A673 (cell line): ENCODE measurements around the gene KRT1. TPM values are rescaled to one million over a fixed set of nuclear protein-coding genes. Genes with fewer than 3 reads are reported as not detected.

Source experiments
- BruUV-seq: library from RNA; stranded (reverse); fragments of 400-500 nt; replicated peaks from 2 replicates; lab custom pipeline; 2021; lab: Mats Ljungman, UMichigan
- CTCF ChIA-PET: fragments of 300-600 bp; sonication (Branson Sonifier 250); formaldehyde crosslinking; loops from one replicate; lab custom pipeline; 2022; ENCODE audit warnings: antibody characterized with exemption; lab: Charles Lee
- POLR2A ChIA-PET: fragments of 300-600 bp; sonication (Branson Sonifier 250); formaldehyde crosslinking; loops from one replicate; lab custom pipeline; 2022; ENCODE audit warnings: antibody characterized with exemption; ENCODE audit not compliant: low non-redundant PET; lab: Charles Lee
- DNase-seq: peaks from one replicate; pipeline ENCODE4 v3.0.0-alpha.2; 2015; ENCODE audit warnings: low spot score
- H3K27ac ChIP-seq: fragments of 200-600 bp; sonication (generic); 2 replicates; pipeline ENCODE4 v1.5.1; 2016; ENCODE audit warnings: mixed run types, low read depth, mild to moderate bottlenecking, mixed read lengths, antibody characterized with exemption, low read length; ENCODE audit not compliant: poor library complexity, severe bottlenecking
- H3K27me3 ChIP-seq: fragments of 200-600 bp; sonication (generic); replicated peaks from 2 replicates; pipeline ENCODE4 v1.6.1; 2017; ENCODE audit warnings: mixed run types, low read depth, mild to moderate bottlenecking, mixed read lengths, antibody characterized with exemption, low read length; ENCODE audit not compliant: insufficient read depth, poor library complexity
- H3K36me3 ChIP-seq: fragments of 200-600 bp; sonication (generic); 2 replicates; pipeline ENCODE4 v1.6.1; 2016; ENCODE audit warnings: mixed run types, mild to moderate bottlenecking, mixed read lengths, antibody characterized with exemption, low read length; ENCODE audit not compliant: insufficient read depth, poor library complexity, severe bottlenecking
- H3K4me1 ChIP-seq: fragments of 200-600 bp; sonication (generic); 2 replicates; pipeline ENCODE4 v1.6.1; 2017; ENCODE audit warnings: mixed run types, mild to moderate bottlenecking, mixed read lengths, antibody characterized with exemption, low read length; ENCODE audit not compliant: insufficient read depth, poor library complexity, severe bottlenecking
- H3K4me3 ChIP-seq: fragments of 200-600 bp; sonication (generic); 2 replicates; pipeline ENCODE4 v1.5.1; 2016; ENCODE audit warnings: low read depth, mixed run types, mild to moderate bottlenecking, mixed read lengths, low read length; ENCODE audit not compliant: poor library complexity, severe bottlenecking
- H3K9me3 ChIP-seq: fragments of 200-600 bp; sonication (generic); 2 replicates; pipeline ENCODE4 v1.6.1; 2016; ENCODE audit warnings: mixed run types, low read depth, mild to moderate bottlenecking, mixed read lengths, antibody characterized with exemption, low read length; ENCODE audit not compliant: poor library complexity, severe bottlenecking
- CTCF ChIP-seq: fragments of 300-800, 200-600 bp; sonication (generic); conservative IDR thresholded peaks from 2 replicates; pipeline ENCODE4 v1.5.1; 2017; ENCODE audit warnings: low read depth, mild to moderate bottlenecking, antibody characterized with exemption, low read length, moderate library complexity, mixed read lengths
- EZH2 ChIP-seq: fragments of 200-600 bp; sonication (generic); IDR thresholded peaks from 2 replicates; pipeline ENCODE4 v1.6.1; 2017; ENCODE audit warnings: borderline replicate concordance, low read depth, mild to moderate bottlenecking, mixed read lengths, antibody characterized with exemption, low read length; ENCODE audit not compliant: poor library complexity, severe bottlenecking
- intact Hi-C: fragments of 100-400 bp; cut with micrococcal nuclease; formaldehyde crosslinking; loops from one replicate; pipeline ENCODE4 v1.10.0; 2022; ENCODE audit not compliant: unreplicated experiment
- total RNA-seq: library from RNA; stranded (reverse); gene quantifications from 2 replicates; pipeline ENCODE4 v1.2.3, GENCODE V29; 2021

KRT1 gene
- total RNA-seq, 1 experiment from 2014 or later, result not detected

DNA sequence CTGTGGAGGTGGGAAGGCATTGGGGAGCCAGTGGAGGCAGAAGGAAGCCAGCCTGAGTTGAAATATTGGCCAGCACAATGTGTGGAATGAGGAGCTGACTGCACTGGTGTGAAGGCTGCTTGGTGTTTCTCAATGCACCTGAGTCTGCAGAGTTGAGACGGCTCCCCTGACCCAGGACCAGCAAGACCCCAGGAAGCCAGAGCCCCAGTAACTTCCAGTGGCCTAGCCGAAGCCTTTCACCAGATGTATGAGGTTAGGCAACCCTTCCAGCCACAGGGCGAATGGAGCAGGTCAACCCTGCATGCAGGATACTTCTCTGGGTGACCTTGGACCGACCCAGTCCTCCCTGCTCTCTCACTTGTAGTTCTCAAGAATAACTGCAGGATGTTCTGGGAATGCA, 48.9 kb downstream of the KRT1 start:
- ChIA-PET CTCF (no interaction called here), POLR2A (no interaction called here)
- H3K36me3 ChIP-seq, result no peaks in the 10 kb centered on the region
- H3K4me3 ChIP-seq, result no peak overlapping the region
- H3K9me3 ChIP-seq, result no peaks in the 10 kb centered on the region
- H3K4me1 ChIP-seq, result peaks cover 2% of the 10 kb centered on the region
- intact Hi-C loops, result no loop called here
- no peak for TF ChIP-seq EZH2
- TF ChIP-seq CTCF, result no peak
- no TSS peak for BruUV-seq
- no peaks in the 10 kb centered on the region for H3K27me3 ChIP-seq
- no peak overlapping the region for H3K27ac ChIP-seq
- no peak for DNase-seq

GRCh38 chr12:52630599-52631200, 49.5 kb downstream of the KRT1 start:
- BruUV-seq, result no TSS peak
- no peaks in the 10 kb centered on the region for H3K27me3 ChIP-seq
- H3K27ac ChIP-seq, result no peak overlapping the region
- TF ChIP-seq EZH2 (no peak), CTCF (no peak)
- DNase-seq, result no peak
- H3K36me3 ChIP-seq, result no peaks in the 10 kb centered on the region
- no peaks in the 10 kb centered on the region for H3K4me1 ChIP-seq
- H3K4me3 ChIP-seq, result no peak overlapping the region
- no peaks in the 10 kb centered on the region for H3K9me3 ChIP-seq
- POLR2A ChIA-PET, result no interaction called here
- intact Hi-C loops, result no loop called here
- CTCF ChIA-PET, result interaction anchor here (0.5 kb wide), 1 partner anchor 175 kb away, joined by 4 read pairs; no protein-coding TSS in a partner anchor

DNA sequence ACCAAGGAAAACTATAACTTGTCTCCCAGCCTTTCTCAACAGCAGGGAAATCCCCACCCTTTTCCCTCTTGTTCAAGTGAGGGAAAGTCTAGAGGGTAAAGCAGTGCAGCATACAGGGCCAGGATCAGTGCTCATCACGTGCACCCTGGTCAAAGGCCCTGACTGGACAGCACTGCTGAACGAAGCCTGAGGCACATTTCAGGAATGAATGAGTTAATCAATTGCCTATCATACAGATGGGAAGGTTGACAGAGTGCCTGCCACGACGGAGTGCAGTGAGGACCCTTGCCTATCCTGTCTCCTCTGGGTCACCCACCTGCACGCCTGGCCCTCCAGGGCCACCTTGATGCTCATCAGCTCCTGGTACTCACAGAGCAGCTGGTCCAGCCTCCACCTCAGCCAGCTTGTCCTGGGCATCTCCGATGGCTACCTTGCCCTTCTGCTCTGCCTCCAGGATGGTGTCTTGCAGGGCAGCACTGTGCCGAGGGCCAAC, 50.2 kb downstream of the KRT1 start:
- TF ChIP-seq EZH2 (no peak), CTCF (no peak)
- CTCF ChIA-PET, result interaction anchor here (0.5 kb wide), 1 partner anchor 175 kb away, joined by 4 read pairs; no protein-coding TSS in a partner anchor
- DNase-seq, result no peak

More for the DNA sequence above, 50.2 kb downstream of the KRT1 start:
- H3K36me3 ChIP-seq, result no peaks in the 10 kb centered on the region
- intact Hi-C loops, result no loop called here
- H3K4me3 ChIP-seq, result no peak overlapping the region
- POLR2A ChIA-PET, result no interaction called here
- H3K9me3 ChIP-seq, result no peaks in the 10 kb centered on the region
- H3K27me3 ChIP-seq, result no peaks in the 10 kb centered on the region
- no TSS peak for BruUV-seq
- no peak overlapping the region for H3K27ac ChIP-seq
- H3K4me1 ChIP-seq, result no peaks in the 10 kb centered on the region
